K562 (cell line): ENCODE results near the gene NUDT6. TPM values are rescaled to one million over a fixed set of nuclear protein-coding genes. Genes with fewer than 3 reads are reported as not detected.

ENCODE experiments used
- CEBPB ChIP-seq: fragments of 450-650 bp; IDR thresholded peaks from 2 replicates; pipeline ENCODE4 v1.6.1; 2016; ENCODE audit warnings: missing genetic modification characterization, missing compliant biosample characterization
- SIRT6 ChIP-seq: IDR thresholded peaks from one replicate; pipeline ENCODE4 v1.6.1; 2012; ENCODE audit warnings: low read depth, mild to moderate bottlenecking, control low read depth, inconsistent platforms, low read length, moderate library complexity
- polyA plus RNA-seq, 8 experiments: library from polyadenylated mRNA; depleted of rRNA in 4 of 8; stranded (reverse) in 5 of 8; unstranded in 3 of 8; fragments of >200 nt; fragmentation: Nextera tagmentation in 2 of 8; fragmentation: Illumina TruSeq in 1 of 8; extraction: Ambion mirVana in 2 of 8; extraction: Trizol in 1 of 8; gene quantifications; 2 replicates each; pipeline versions ENCODE4 v1.2.1 to v1.2.3, GENCODE V29; 2011 to 2014; ENCODE audit warnings: inconsistent platforms in 1 of 8, missing spikeins in 1 of 8
- total RNA-seq, 7 experiments: library from RNA; depleted of rRNA in 6 of 7; stranded (reverse); fragments of >200 nt in 6 of 7; fragmentation: Illumina TruSeq in 2 of 7; extraction: Trizol in 2 of 7; gene quantifications; 2 replicates each; pipeline versions ENCODE4 v1.2.1 to v1.2.3, GENCODE V29; 2011 to 2021; ENCODE audit warnings: low replicate concordance in 1 of 7
- TF ChIP-seq, protein P1 (sequence below), 3 experiments: fragments of 200-800 bp in 1 of 3; fragments of 250-450 bp in 1 of 3; fragments of 450-650 bp in 1 of 3; sonication (Bioruptor Pico) in 1 of 3; sonication (Bioruptor generic) in 1 of 3; formaldehyde crosslinking in 1 of 3; IDR thresholded peaks; 2 replicates each; pipeline versions ENCODE4 v1.6.1 to v1.8.0; 2016 to 2022; ENCODE audit warnings: mild to moderate bottlenecking in 2 of 3, missing genetic modification characterization in 2 of 3, missing compliant biosample characterization in 1 of 3, moderate library complexity in 1 of 3
- TF ChIP-seq, protein P2 (sequence below): fragments of 200-600 bp; sonication (generic); IDR thresholded peaks from one replicate; pipeline ENCODE4 v1.6.1; 2012; ENCODE audit warnings: mild to moderate bottlenecking, low read depth, low read length, inconsistent platforms
- TF ChIP-seq, protein P3 (sequence below), 2 experiments: fragments of 450-650 bp in 1 of 2; sonication (generic) in 1 of 2; formaldehyde crosslinking in 1 of 2; IDR thresholded peaks in 1 of 2; conservative IDR thresholded peaks in 1 of 2; 2 replicates each; pipeline versions ENCODE4 v1.6.1 to v1.8.1; 2016 to 2023; ENCODE audit warnings: mild to moderate bottlenecking in 2 of 2, moderate library complexity in 2 of 2, inconsistent platforms in 1 of 2, missing genetic modification reagents in 1 of 2
- TF ChIP-seq, protein P4 (sequence below): sonication (generic); formaldehyde crosslinking; IDR thresholded peaks from 2 replicates; pipeline ENCODE4 v1.8.0; 2022; ENCODE audit warnings: mild to moderate bottlenecking, missing genetic modification reagents, borderline replicate concordance

NUDT6 gene
- total and polyA plus RNA-seq, 9 of the 15 experiments (the other 6 are each of a cell fraction or from before 2014, with no cell fraction given), result 9.4 to 18.1 (median 13.4) TPM

DNA sequence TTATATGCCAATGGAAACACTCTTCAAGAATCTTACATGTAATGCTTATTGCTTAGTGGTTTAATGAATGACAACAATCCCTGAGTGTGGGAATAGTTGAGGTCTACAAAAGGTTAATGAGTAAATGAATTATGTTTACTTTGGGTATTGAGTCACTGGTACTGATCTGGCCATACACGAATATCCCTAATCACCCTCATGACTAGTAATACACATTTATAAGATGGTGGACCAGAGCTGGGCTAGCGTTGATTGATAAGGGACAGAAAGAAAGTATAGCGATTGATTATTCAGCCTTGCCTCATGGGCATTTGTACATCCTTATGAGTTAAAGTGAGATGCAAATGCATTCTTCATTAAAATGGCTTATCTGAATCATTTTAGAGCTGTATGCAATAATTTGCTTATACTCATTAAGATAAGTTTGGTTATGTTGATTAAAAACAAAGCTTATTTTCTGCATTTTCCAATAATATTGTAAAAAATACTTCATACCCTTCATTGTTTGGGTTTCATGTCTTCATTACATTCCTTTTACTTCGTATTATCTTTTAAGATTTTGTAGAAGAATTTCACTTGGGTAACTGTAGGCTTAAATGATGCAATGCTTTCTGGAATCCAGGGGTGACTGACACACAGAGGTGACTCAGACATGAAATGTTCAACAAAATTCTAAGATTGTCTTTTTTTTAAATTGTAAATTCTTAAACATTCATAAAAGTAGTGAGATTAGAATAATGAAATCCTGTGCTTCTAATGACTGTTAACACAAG lies 48.4 kb downstream of the NUDT6 start (continued):
- TF ChIP-seq, protein P1, sequence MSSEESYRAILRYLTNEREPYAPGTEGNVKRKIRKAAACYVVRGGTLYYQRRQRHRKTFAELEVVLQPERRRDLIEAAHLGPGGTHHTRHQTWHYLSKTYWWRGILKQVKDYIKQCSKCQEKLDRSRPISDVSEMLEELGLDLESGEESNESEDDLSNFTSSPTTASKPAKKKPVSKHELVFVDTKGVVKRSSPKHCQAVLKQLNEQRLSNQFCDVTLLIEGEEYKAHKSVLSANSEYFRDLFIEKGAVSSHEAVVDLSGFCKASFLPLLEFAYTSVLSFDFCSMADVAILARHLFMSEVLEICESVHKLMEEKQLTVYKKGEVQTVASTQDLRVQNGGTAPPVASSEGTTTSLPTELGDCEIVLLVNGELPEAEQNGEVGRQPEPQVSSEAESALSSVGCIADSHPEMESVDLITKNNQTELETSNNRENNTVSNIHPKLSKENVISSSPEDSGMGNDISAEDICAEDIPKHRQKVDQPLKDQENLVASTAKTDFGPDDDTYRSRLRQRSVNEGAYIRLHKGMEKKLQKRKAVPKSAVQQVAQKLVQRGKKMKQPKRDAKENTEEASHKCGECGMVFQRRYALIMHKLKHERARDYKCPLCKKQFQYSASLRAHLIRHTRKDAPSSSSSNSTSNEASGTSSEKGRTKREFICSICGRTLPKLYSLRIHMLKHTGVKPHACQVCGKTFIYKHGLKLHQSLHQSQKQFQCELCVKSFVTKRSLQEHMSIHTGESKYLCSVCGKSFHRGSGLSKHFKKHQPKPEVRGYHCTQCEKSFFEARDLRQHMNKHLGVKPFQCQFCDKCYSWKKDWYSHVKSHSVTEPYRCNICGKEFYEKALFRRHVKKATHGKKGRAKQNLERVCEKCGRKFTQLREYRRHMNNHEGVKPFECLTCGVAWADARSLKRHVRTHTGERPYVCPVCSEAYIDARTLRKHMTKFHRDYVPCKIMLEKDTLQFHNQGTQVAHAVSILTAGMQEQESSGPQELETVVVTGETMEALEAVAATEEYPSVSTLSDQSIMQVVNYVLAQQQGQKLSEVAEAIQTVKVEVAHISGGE (CRISPR knock-in tag; IDR thresholded peaks at IDR 0.05), result no peak
- TF ChIP-seq, protein P2, sequence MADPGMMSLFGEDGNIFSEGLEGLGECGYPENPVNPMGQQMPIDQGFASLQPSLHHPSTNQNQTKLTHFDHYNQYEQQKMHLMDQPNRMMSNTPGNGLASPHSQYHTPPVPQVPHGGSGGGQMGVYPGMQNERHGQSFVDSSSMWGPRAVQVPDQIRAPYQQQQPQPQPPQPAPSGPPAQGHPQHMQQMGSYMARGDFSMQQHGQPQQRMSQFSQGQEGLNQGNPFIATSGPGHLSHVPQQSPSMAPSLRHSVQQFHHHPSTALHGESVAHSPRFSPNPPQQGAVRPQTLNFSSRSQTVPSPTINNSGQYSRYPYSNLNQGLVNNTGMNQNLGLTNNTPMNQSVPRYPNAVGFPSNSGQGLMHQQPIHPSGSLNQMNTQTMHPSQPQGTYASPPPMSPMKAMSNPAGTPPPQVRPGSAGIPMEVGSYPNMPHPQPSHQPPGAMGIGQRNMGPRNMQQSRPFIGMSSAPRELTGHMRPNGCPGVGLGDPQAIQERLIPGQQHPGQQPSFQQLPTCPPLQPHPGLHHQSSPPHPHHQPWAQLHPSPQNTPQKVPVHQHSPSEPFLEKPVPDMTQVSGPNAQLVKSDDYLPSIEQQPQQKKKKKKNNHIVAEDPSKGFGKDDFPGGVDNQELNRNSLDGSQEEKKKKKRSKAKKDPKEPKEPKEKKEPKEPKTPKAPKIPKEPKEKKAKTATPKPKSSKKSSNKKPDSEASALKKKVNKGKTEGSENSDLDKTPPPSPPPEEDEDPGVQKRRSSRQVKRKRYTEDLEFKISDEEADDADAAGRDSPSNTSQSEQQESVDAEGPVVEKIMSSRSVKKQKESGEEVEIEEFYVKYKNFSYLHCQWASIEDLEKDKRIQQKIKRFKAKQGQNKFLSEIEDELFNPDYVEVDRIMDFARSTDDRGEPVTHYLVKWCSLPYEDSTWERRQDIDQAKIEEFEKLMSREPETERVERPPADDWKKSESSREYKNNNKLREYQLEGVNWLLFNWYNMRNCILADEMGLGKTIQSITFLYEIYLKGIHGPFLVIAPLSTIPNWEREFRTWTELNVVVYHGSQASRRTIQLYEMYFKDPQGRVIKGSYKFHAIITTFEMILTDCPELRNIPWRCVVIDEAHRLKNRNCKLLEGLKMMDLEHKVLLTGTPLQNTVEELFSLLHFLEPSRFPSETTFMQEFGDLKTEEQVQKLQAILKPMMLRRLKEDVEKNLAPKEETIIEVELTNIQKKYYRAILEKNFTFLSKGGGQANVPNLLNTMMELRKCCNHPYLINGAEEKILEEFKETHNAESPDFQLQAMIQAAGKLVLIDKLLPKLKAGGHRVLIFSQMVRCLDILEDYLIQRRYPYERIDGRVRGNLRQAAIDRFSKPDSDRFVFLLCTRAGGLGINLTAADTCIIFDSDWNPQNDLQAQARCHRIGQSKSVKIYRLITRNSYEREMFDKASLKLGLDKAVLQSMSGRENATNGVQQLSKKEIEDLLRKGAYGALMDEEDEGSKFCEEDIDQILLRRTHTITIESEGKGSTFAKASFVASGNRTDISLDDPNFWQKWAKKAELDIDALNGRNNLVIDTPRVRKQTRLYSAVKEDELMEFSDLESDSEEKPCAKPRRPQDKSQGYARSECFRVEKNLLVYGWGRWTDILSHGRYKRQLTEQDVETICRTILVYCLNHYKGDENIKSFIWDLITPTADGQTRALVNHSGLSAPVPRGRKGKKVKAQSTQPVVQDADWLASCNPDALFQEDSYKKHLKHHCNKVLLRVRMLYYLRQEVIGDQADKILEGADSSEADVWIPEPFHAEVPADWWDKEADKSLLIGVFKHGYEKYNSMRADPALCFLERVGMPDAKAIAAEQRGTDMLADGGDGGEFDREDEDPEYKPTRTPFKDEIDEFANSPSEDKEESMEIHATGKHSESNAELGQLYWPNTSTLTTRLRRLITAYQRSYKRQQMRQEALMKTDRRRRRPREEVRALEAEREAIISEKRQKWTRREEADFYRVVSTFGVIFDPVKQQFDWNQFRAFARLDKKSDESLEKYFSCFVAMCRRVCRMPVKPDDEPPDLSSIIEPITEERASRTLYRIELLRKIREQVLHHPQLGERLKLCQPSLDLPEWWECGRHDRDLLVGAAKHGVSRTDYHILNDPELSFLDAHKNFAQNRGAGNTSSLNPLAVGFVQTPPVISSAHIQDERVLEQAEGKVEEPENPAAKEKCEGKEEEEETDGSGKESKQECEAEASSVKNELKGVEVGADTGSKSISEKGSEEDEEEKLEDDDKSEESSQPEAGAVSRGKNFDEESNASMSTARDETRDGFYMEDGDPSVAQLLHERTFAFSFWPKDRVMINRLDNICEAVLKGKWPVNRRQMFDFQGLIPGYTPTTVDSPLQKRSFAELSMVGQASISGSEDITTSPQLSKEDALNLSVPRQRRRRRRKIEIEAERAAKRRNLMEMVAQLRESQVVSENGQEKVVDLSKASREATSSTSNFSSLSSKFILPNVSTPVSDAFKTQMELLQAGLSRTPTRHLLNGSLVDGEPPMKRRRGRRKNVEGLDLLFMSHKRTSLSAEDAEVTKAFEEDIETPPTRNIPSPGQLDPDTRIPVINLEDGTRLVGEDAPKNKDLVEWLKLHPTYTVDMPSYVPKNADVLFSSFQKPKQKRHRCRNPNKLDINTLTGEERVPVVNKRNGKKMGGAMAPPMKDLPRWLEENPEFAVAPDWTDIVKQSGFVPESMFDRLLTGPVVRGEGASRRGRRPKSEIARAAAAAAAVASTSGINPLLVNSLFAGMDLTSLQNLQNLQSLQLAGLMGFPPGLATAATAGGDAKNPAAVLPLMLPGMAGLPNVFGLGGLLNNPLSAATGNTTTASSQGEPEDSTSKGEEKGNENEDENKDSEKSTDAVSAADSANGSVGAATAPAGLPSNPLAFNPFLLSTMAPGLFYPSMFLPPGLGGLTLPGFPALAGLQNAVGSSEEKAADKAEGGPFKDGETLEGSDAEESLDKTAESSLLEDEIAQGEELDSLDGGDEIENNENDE, result no peak
- TF ChIP-seq SIRT6 (no peak), CEBPB (tag) (peak; percentile 95)
- TF ChIP-seq, protein P3, sequence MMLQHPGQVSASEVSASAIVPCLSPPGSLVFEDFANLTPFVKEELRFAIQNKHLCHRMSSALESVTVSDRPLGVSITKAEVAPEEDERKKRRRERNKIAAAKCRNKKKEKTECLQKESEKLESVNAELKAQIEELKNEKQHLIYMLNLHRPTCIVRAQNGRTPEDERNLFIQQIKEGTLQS (IDR thresholded peaks at IDR 0.05), result peak; percentile 97
- TF ChIP-seq, protein P3 (CRISPR knock-in tag; conservative IDR thresholded peaks at IDR 0.05), result no peak
- TF ChIP-seq, protein P4, sequence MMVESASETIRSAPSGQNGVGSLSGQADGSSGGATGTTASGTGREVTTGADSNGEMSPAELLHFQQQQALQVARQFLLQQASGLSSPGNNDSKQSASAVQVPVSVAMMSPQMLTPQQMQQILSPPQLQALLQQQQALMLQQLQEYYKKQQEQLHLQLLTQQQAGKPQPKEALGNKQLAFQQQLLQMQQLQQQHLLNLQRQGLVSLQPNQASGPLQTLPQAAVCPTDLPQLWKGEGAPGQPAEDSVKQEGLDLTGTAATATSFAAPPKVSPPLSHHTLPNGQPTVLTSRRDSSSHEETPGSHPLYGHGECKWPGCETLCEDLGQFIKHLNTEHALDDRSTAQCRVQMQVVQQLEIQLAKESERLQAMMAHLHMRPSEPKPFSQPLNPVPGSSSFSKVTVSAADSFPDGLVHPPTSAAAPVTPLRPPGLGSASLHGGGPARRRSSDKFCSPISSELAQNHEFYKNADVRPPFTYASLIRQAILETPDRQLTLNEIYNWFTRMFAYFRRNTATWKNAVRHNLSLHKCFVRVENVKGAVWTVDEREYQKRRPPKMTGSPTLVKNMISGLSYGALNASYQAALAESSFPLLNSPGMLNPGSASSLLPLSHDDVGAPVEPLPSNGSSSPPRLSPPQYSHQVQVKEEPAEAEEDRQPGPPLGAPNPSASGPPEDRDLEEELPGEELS (CRISPR knock-in tag), result no peak
